NB4 (cell line): ENCODE measurements around the gene TNK2.

Experiments used
- DNase-seq: peaks from one replicate; pipeline ENCODE4 v3.0.0; 2010; ENCODE audit warnings: low read depth
- H3K4me3 ChIP-seq: one replicate; pipeline ENCODE4 v1.5.1; 2011; ENCODE audit warnings: mild to moderate bottlenecking, low read depth, low read length, moderate library complexity
- MYC ChIP-seq: IDR thresholded peaks from 2 replicates; pipeline ENCODE4 v1.6.1; 2011; ENCODE audit warnings: low read depth, low read length
- POLR2A ChIP-seq: IDR thresholded peaks from 2 replicates; pipeline ENCODE4 v1.6.1; 2011; ENCODE audit warnings: mild to moderate bottlenecking; ENCODE audit not compliant: insufficient read length; ENCODE audit errors: extremely low read depth
- TF ChIP-seq, protein P1 (sequence below): IDR thresholded peaks from 2 replicates; pipeline ENCODE4 v1.6.1; 2011; ENCODE audit warnings: low read depth, low read length
- TF ChIP-seq, protein P2 (sequence below): IDR thresholded peaks from one replicate; pipeline ENCODE4 v1.5.1; 2012; ENCODE audit warnings: low read depth, low read length

TNK2 gene

DNA sequence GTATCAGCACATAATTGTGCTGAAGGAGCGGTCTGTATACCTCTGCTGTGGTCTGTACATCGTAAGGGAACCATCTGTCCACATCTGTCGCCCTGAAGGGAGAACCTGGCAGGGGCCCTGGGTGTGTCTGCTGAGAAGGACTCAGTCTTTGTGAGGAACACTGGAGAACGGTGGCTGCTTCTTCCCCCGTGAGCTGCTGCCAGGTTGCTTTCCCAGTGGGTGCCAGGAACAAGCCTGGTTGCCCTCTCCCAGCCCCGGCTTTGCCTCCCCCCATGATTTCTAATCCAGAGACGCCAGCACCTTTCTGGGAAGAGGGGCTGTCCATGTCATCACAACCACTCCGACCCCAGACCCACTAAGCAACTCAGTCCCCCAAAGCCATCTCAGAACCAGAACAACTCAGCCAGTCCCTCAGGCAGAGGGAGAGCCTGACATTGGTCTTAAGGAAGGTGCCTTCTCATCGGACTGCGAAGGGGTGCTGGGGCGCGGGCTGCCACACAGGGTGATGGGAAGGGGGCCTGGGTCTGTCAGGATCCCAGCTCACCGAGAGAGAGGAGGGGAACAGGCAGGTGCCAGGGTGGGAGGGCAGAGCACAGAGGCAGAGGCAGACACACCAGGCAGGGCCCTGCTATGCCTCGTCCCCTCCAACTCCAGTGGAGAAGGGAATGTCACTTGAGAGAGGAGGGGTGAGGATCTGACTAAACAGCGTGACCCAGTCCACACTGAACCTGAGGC lies 8.5 kb downstream of the TNK2 start:
- no peak for TF ChIP-seq POLR2A
- TF ChIP-seq MYC = no peak
- TF ChIP-seq, protein P1, sequence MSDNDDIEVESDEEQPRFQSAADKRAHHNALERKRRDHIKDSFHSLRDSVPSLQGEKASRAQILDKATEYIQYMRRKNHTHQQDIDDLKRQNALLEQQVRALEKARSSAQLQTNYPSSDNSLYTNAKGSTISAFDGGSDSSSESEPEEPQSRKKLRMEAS = no peak
- TF ChIP-seq, protein P2, sequence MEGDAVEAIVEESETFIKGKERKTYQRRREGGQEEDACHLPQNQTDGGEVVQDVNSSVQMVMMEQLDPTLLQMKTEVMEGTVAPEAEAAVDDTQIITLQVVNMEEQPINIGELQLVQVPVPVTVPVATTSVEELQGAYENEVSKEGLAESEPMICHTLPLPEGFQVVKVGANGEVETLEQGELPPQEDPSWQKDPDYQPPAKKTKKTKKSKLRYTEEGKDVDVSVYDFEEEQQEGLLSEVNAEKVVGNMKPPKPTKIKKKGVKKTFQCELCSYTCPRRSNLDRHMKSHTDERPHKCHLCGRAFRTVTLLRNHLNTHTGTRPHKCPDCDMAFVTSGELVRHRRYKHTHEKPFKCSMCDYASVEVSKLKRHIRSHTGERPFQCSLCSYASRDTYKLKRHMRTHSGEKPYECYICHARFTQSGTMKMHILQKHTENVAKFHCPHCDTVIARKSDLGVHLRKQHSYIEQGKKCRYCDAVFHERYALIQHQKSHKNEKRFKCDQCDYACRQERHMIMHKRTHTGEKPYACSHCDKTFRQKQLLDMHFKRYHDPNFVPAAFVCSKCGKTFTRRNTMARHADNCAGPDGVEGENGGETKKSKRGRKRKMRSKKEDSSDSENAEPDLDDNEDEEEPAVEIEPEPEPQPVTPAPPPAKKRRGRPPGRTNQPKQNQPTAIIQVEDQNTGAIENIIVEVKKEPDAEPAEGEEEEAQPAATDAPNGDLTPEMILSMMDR = no peak
- DNase-seq = no peak
- H3K4me3 ChIP-seq = no peak overlapping the region

DNA sequence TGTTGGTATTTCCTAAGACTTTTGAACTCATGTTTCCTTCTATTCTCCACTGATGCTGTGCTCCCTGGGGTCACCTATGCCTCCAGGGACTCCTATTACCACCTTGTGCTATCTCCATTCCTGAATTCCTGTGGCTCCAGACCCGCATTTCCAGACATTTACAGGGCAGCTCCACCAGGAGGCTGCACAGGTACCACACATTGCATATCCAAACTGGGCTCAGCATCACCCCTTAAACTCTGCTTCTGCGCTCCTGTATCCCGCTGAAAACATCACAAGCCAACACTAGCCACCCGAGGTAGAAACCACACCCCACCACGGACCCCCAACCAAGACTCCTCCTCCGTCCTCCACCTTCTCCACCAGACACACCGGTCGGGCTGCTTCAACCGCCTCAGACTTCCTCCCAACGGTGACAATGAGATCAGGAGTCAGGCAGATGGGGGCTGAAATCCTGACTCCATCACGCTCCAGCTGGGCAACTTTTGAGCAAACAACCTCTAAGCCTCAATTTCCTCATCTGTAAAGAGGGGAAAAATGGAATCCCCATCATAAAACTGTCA lies 10.4 kb downstream of the TNK2 start:
- no peak overlapping the region for H3K4me3 ChIP-seq
- DNase-seq = no peak
- TF ChIP-seq POLR2A (no peak), MYC (no peak)
- TF ChIP-seq, protein P1 = no peak
- TF ChIP-seq, protein P2 = no peak

DNA sequence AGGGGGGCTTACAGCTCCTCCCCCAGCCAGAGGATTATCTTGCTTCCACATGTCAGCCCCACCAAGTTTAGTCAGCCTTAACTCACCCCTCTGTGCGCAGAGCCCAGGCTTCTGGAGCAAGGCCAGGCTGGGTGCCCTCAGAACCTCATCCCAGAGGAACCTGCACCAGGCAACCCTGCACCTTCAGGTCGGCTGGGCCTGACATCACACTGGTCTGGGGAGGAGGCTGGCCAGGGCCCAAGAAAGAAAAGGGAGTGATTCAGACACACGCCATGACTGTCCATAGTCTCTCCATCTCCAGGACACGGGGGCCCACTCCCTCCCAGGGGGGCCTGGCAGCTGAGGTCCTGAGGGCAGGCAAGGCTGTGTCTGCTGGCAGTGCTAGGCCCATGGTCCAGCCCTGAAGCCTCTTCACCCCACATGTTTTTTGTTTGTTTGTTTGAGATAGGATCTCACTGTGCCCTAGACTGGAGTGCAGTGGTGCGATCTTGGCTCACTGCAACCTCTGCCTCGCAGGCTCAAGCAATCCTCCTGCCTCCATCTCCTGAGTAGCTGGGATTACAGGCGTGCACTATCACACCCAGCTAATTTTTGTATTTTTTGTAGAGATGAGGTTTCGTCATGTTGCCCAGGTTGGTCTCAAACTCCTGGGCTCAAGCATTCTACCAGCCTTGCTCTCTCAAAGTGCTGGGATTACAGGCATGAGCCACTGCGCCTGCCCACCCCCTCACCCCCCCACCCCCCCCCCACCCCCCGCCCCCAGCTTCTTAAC lies 11.1 kb downstream of the TNK2 start:
- no peak overlapping the region for H3K4me3 ChIP-seq
- DNase-seq = no peak
- TF ChIP-seq, protein P1 = no peak
- no peak for TF ChIP-seq POLR2A

DNA sequence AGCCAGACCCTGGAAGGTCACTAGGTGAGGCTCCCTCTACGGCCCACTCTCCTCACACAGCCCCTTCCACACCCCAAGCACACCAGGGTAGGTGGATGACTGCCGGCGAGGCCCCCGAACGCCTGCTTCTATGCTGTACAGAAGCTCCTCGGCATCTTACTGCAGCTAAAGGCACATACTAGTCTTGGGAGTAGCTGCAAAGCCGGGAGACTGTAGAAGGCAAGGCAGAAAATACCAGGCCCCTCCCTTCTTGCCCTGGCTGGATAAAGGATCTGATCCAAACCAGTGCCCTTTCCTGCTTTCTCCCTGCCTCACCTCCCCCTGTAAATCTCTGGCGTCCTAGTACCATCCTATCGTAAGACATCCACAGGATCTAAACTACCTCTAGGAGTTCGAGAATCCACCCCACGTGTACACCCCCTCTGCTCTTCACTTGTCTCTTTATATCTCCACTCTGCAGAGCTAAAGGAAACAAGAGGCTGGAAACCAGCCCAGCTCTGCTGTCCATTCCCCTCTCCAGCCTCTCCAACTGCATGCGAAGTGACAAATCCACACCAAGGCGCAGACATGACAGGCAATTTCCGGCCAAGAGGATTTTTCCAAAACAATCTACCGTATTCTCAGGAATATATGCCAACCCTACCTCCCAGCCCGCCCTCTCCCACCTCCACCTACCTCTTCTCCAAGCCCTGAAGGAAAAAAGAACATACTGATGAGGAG lies 11.8 kb downstream of the TNK2 start:
- H3K4me3 ChIP-seq = peak overlapping the region; percentile 42
- TF ChIP-seq, protein P1 = no peak
- TF ChIP-seq, protein P2 = no peak
- TF ChIP-seq MYC (no peak), POLR2A (no peak)
- DNase-seq = no peak

DNA sequence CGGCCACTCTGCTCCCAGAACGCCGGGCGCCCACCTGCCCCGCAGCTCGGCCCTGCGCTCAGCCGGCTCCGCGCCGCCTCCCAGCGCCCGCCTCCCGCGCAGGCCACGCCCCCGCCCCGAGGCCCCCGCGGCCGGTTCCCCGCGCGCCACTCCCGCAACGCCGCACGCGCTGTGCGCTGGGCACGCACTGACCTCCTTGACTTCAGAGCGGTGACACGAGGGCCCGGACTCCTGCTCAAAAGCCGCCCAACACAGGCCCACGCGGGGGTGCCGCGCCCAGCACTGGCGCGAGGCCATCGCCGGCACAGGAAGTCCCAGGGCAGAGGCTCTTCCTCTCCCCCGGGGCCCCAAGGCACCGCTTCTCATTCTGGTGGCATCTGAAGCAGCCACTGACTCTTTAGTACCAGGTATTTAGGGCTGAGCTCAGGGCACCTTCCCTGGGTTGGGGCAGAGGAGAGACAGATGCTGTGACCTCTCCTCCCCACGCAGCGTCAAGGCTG lies 12.4 kb downstream of the TNK2 start:
- TF ChIP-seq POLR2A = peak; percentile 41
- TF ChIP-seq, protein P1 = peak; percentile 66
- TF ChIP-seq, protein P2 = no peak
- peak overlapping the region; percentile 49 for H3K4me3 ChIP-seq
- DNase-seq = peak; percentile 75
